Activated CD4-positive, alpha-beta T cell treated with anti-CD3 and anti-CD28 coated beads, Interleukin-10, Interleukin-2, amounts not matched to agents 100 ng/mL and 50 ng/mL, durations not matched to agents 16 hours and 8 hours (primary cell): ENCODE results near the gene FAAH2.
"Not testable (repeated sequence)": the region's sequence is repeated elsewhere in the genome, so short reads cannot be mapped to it uniquely, and the experiment has no call there.

ENCODE experiments used
- DNase-seq: peaks from one replicate; pipeline ENCODE4 v3.0.0-alpha.2; 2020

Gene FAAH2

GRCh38 chrX:57394162-57394561 is 107.7 kb downstream of the FAAH2 start:
- not testable (repeated sequence) for DNase-seq

GRCh38 chrX:57403191-57403590 is 116.7 kb downstream of the FAAH2 start:
- DNase-seq: not testable (repeated sequence)

DNA sequence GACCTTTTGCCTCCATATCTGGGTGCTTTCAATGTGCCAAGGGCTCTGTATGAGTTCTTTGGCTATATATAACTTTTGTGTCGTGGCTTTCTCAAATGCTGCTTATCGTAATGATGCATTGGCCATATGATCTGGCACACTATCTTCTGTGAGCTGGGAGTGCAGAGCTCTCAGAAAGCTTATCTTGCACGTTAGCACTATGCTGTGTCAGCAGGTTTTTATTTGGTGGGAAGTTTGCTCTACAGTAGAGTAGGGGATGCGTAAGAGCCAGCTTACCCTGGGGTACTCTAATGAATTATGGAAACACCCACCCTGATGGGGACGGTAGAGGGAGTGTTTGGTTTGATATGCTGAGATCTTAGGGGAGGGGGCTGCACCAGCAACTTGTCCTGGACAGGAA is 119.6 kb downstream of the FAAH2 start:
- no peak for DNase-seq

- DNase-seq: no peak
Measured at GRCh38 chrX:57417827-57418226, 131.3 kb downstream of the FAAH2 start.

- DNase-seq: no peak
Measured at GRCh38 chrX:57422289-57422688, 135.8 kb downstream of the FAAH2 start.

DNA sequence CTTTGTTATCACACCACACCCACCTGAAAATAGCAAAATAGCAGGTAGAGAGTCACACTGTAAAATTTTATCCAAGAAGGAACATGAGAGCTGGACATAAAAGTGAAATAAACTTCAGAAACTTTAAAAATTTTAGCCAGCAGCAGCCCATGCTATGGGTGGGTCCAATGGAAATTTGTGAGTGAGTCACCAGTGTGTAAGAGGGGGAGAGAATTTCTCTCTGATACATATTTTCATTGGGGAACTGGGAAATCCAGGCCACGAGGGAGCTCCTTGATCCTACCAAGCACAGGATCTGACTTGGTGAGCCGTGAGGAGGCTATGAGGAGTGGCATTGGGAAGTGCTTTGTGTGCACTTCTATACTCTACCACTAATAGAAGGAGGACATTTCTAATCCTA is 136.3 kb downstream of the FAAH2 start:
- no peak for DNase-seq

- no peak for DNase-seq
Measured at GRCh38 chrX:57445076-57445475, 158.6 kb downstream of the FAAH2 start.

- no peak for DNase-seq
Measured at GRCh38 chrX:57445832-57446231, 159.3 kb downstream of the FAAH2 start.

GRCh38 chrX:57447856-57448255 is 161.3 kb downstream of the FAAH2 start:
- no peak for DNase-seq

- DNase-seq: no peak
Measured at GRCh38 chrX:57451426-57452020, 165.0 kb downstream of the FAAH2 start.

DNA sequence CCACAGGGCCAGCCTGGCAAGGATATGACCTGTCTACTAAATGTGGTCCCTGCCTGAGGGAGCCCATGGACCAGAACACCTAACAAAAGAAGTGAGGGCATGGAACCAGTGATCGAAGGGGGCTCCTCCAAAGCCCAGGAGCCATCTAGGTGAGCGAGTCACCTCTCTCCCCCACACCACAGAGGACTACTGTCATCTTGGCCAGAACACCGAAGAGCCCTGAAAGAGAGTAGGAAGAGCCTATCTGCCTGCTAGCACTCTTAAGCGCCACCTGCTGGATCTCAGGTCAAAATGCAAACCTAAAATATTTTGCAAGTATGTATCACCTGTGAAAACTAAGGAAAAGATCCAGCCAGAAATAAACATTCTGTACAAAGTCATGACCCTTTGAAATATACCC is 167.4 kb downstream of the FAAH2 start:
- peak; percentile 53 for DNase-seq

- DNase-seq: no peak
Measured at GRCh38 chrX:57481514-57481913, 195.0 kb downstream of the FAAH2 start.

GRCh38 chrX:57516491-57516890 is 230.0 kb downstream of the FAAH2 start:
- no peak for DNase-seq

DNA sequence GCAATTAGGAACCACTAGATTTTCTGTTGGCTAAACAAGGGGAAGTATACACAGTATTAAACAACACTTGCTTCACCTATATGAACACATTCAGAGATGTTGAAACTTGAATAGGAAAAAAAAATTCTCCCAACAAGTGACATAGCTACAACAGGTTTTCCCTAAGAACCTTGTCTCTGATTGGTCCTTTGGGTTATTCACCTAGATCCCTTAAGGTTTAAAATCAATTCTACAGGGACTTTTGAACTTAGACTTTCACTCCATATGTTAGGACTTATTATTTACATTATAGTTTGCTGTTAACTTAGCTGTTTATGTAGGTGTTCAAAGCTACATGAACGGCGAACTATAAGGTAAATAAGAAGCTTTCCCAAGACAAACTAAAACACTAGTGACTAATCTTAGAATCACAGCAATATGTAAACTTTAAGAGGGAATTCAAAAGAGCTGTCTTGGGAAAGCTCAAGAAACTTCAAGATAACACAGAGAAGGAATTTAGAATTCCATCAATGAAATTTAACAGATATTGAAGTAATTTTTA is 233.1 kb downstream of the FAAH2 start:
- DNase-seq: no peak

- peak; percentile 26 for DNase-seq
Measured at GRCh38 chrX:57528670-57529255, 242.3 kb downstream of the FAAH2 start.
